ENCODE results near the gene RPP21. TPM values are rescaled to one million over a fixed set of nuclear protein-coding genes. Genes with fewer than 3 reads are reported as not detected.

The RPP21 gene
- total RNA-seq, 2 experiments from 2014 or later: 37.7 to 44.0 TPM

GRCh38 chr6:30322527-30323501 is 22.1 kb upstream of the RPP21 start:
- Mint-ChIP-seq H3K27me3 (no peaks in the 10 kb centered on the region), H3K27ac (peak overlapping the region; percentile 58), H3K4me3 (peak overlapping the region; percentile 16), H3K36me3 (peaks cover 35% of the 10 kb centered on the region), H3K4me1 (peaks cover 76% of the 10 kb centered on the region), H3K9me3 (ENCODE audit: low read depth) (no peaks in the 10 kb centered on the region)
- CTCF ChIA-PET: interaction anchor here (1.2 to 1.9 kb wide), 2 partner anchors 84 to 103 kb away, joined by 3 to 9 read pairs; no protein-coding TSS in a partner anchor
- no peak for ATAC-seq
- DNase-seq: no peak

GRCh38 chr6:30323806-30324205 is 21.1 kb upstream of the RPP21 start:
- H3K27ac Mint-ChIP-seq: peak overlapping the region; percentile 20
- no peaks in the 10 kb centered on the region for H3K27me3 Mint-ChIP-seq
- H3K4me3 Mint-ChIP-seq: no peak overlapping the region
- DNase-seq (peak; percentile 50), ATAC-seq (no peak)
- no peaks in the 10 kb centered on the region for H3K9me3 Mint-ChIP-seq (ENCODE audit: low read depth)
- CTCF ChIA-PET: interaction anchor here (1.9 kb wide), 1 partner anchor 104 kb away, joined by 9 read pairs; no protein-coding TSS in a partner anchor
- peaks cover 70% of the 10 kb centered on the region for H3K4me1 Mint-ChIP-seq
- H3K36me3 Mint-ChIP-seq: peaks cover 28% of the 10 kb centered on the region

GRCh38 chr6:30325150-30325872 is 19.6 kb upstream of the RPP21 start:
- Mint-ChIP-seq H3K27ac (peak overlapping the region; percentile 96), H3K4me3 (peak overlapping the region; percentile 97), H3K27me3 (no peaks in the 10 kb centered on the region), H3K36me3 (peaks cover 29% of the 10 kb centered on the region), H3K9me3 (ENCODE audit: low read depth) (no peaks in the 10 kb centered on the region), H3K4me1 (peaks cover 62% of the 10 kb centered on the region)
- CTCF ChIA-PET: interaction anchor here (0.8 to 2.2 kb wide), 8 partner anchors 8 to 672 kb away, joined by 3 to 9 read pairs (median 4); partner anchors contain the start of gene RPP21
- peak; percentile 93 for DNase-seq
- peak; percentile 77 for ATAC-seq

- no peaks in the 10 kb centered on the region for H3K9me3 Mint-ChIP-seq (ENCODE audit: low read depth)
- H3K4me1 Mint-ChIP-seq: peaks cover 57% of the 10 kb centered on the region
- peak overlapping the region; percentile 97 for H3K4me3 Mint-ChIP-seq
- H3K27ac Mint-ChIP-seq: peak overlapping the region; percentile 96
- H3K27me3 Mint-ChIP-seq: no peaks in the 10 kb centered on the region
- H3K36me3 Mint-ChIP-seq: peaks cover 26% of the 10 kb centered on the region
- CTCF ChIA-PET: interaction anchor here (0.6 to 2.2 kb wide), 12 partner anchors 9 to 672 kb away, joined by 3 to 8 read pairs (median 4); partner anchors contain the start of gene RPP21
- DNase-seq (peak; percentile 87), ATAC-seq (peak; percentile 61)
Measured at GRCh38 chr6:30325873-30326525, 19.0 kb upstream of the RPP21 start.

GRCh38 chr6:30326526-30327231 is 18.3 kb upstream of the RPP21 start, which contains the start of gene TRIM39:
TSS of gene TRIM39 (plus strand) at chr6:30326927. CDS start at chr6:30329318, 2,391 bp downstream.
- no peaks in the 10 kb centered on the region for H3K27me3 Mint-ChIP-seq
- peak within 1 kb of the TSS; percentile 96 for H3K27ac Mint-ChIP-seq
- peak within 1 kb of the TSS; percentile 97 for H3K4me3 Mint-ChIP-seq
- ATAC-seq (peak; percentile 68), DNase-seq (peak; percentile 92)
- H3K4me1 Mint-ChIP-seq: peaks cover 51% of the 10 kb centered on the region
- CTCF ChIA-PET: interaction anchor here (0.6 to 2.2 kb wide), 9 partner anchors 11 to 673 kb away, joined by 3 to 8 read pairs (median 4); partner anchors contain the start of gene RPP21
- H3K36me3 Mint-ChIP-seq: peaks cover 25% of the 10 kb centered on the region
- H3K9me3 Mint-ChIP-seq (ENCODE audit: low read depth): no peaks in the 10 kb centered on the region

GRCh38 chr6:30327232-30327746 is 17.7 kb upstream of the RPP21 start:
- Mint-ChIP-seq H3K4me3 (peak overlapping the region; percentile 97), H3K36me3 (peaks cover 23% of the 10 kb centered on the region), H3K27ac (peak overlapping the region; percentile 93), H3K4me1 (peaks cover 45% of the 10 kb centered on the region), H3K27me3 (no peaks in the 10 kb centered on the region), H3K9me3 (ENCODE audit: low read depth) (no peaks in the 10 kb centered on the region)
- CTCF ChIA-PET: interaction anchor here (1.6 to 1.9 kb wide), 2 partner anchors 88 to 108 kb away, joined by 5 to 6 read pairs; no protein-coding TSS in a partner anchor
- no peak for DNase-seq
- ATAC-seq: no peak

GRCh38 chr6:30328397-30328796 is 16.6 kb upstream of the RPP21 start:
- Mint-ChIP-seq H3K4me3 (peak overlapping the region; percentile 97), H3K27me3 (no peaks in the 10 kb centered on the region), H3K4me1 (peaks cover 36% of the 10 kb centered on the region), H3K27ac (no peak overlapping the region), H3K36me3 (peaks cover 19% of the 10 kb centered on the region), H3K9me3 (ENCODE audit: low read depth) (no peaks in the 10 kb centered on the region)
- CTCF ChIA-PET: interaction anchor here (0.6 to 1.7 kb wide), 3 partner anchors 11 to 266 kb away, joined by 3 to 4 read pairs (median 3); no protein-coding TSS in a partner anchor
- no peak for DNase-seq
- ATAC-seq: no peak

GRCh38 chr6:30329331-30329730 is 15.6 kb upstream of the RPP21 start:
- Mint-ChIP-seq H3K4me3 (no peak overlapping the region), H3K27ac (no peak overlapping the region), H3K27me3 (no peaks in the 10 kb centered on the region), H3K36me3 (peaks cover 22% of the 10 kb centered on the region), H3K4me1 (peaks cover 27% of the 10 kb centered on the region), H3K9me3 (ENCODE audit: low read depth) (no peaks in the 10 kb centered on the region)
- DNase-seq: no peak
- CTCF ChIA-PET: interaction anchor here (1.7 kb wide), 1 partner anchor 102 kb away, joined by 3 read pairs; no protein-coding TSS in a partner anchor
- ATAC-seq: no peak

- Mint-ChIP-seq H3K9me3 (ENCODE audit: low read depth) (no peaks in the 10 kb centered on the region), H3K27me3 (no peaks in the 10 kb centered on the region), H3K4me3 (no peak overlapping the region), H3K4me1 (peaks cover 12% of the 10 kb centered on the region), H3K36me3 (peaks cover 37% of the 10 kb centered on the region), H3K27ac (no peak overlapping the region)
- DNase-seq: no peak
- no peak for ATAC-seq
- CTCF ChIA-PET: interaction anchor here (1.2 to 1.7 kb wide), 2 partner anchors 113 to 119 kb away, joined by 3 to 4 read pairs; no protein-coding TSS in a partner anchor
Measured at GRCh38 chr6:30331981-30332380, 13.0 kb upstream of the RPP21 start.

GRCh38 chr6:30334075-30334783 is 10.7 kb upstream of the RPP21 start:
- CTCF ChIA-PET: no interaction called here
- no peak for ATAC-seq
- peaks cover 35% of the 10 kb centered on the region for H3K36me3 Mint-ChIP-seq

GRCh38 chr6:30340589-30341054 is 4.3 kb upstream of the RPP21 start:
- DNase-seq (no peak), ATAC-seq (no peak)
- H3K27me3 Mint-ChIP-seq: no peaks in the 10 kb centered on the region
- no peak overlapping the region for H3K27ac Mint-ChIP-seq
- no peak overlapping the region for H3K4me3 Mint-ChIP-seq
- peaks cover 4% of the 10 kb centered on the region for H3K4me1 Mint-ChIP-seq
- CTCF ChIA-PET: no interaction called here
- H3K9me3 Mint-ChIP-seq (ENCODE audit: low read depth): no peaks in the 10 kb centered on the region
- peaks cover 22% of the 10 kb centered on the region for H3K36me3 Mint-ChIP-seq

More at GRCh38 chr6:30334075-30334783, 10.7 kb upstream of the RPP21 start:
- Mint-ChIP-seq H3K27ac (no peak overlapping the region), H3K9me3 (ENCODE audit: low read depth) (no peaks in the 10 kb centered on the region), H3K4me3 (no peak overlapping the region), H3K4me1 (no peaks in the 10 kb centered on the region), H3K27me3 (no peaks in the 10 kb centered on the region)
- no peak for DNase-seq
